ENCODE data around the gene MOGAT1.
"Not testable (repeated sequence)": the region's sequence is repeated elsewhere in the genome, so short reads cannot be mapped to it uniquely, and the experiment has no call there.

MOGAT1 gene

GRCh38 chr2:222745836-222746559 lies 74.5 kb downstream of the MOGAT1 start:
- FAIRE-seq: peak; percentile 38

GRCh38 chr2:222747526-222748160 lies 76.2 kb downstream of the MOGAT1 start:
- no peak for FAIRE-seq

GRCh38 chr2:222750533-222750932 lies 79.1 kb downstream of the MOGAT1 start:
- no peak for FAIRE-seq

GRCh38 chr2:222751238-222751637 lies 79.8 kb downstream of the MOGAT1 start:
- FAIRE-seq: no peak

GRCh38 chr2:222751821-222752719 lies 80.6 kb downstream of the MOGAT1 start:
- no peak for FAIRE-seq

GRCh38 chr2:222752746-222753145 lies 81.3 kb downstream of the MOGAT1 start:
- FAIRE-seq: no peak

GRCh38 chr2:222753251-222753824 lies 81.9 kb downstream of the MOGAT1 start:
- FAIRE-seq: no peak

- FAIRE-seq: no peak
Observed at GRCh38 chr2:222754324-222754930, 83.0 kb downstream of the MOGAT1 start.

GRCh38 chr2:222755593-222755992 lies 84.1 kb downstream of the MOGAT1 start:
- not testable (repeated sequence) for FAIRE-seq

GRCh38 chr2:222756362-222756831 lies 84.9 kb downstream of the MOGAT1 start:
- FAIRE-seq: no peak

GRCh38 chr2:222756951-222757650 lies 85.6 kb downstream of the MOGAT1 start:
- FAIRE-seq: no peak
